Activated naive CD4-positive, alpha-beta T cell treated with anti-CD3 and anti-CD28 coated beads for 36 hours (primary cell): ENCODE results near the gene COL7A1. TPM values are rescaled to one million over a fixed set of nuclear protein-coding genes. Genes with fewer than 3 reads are reported as not detected.

Experiments
- CTCF ChIA-PET: fragments of 350-600 bp; sonication (Branson Sonifier 250); formaldehyde crosslinking; loops from one replicate; lab custom pipeline; 2021; ENCODE audit warnings: antibody characterized with exemption; lab: Charles Lee
- DNase-seq: peaks from one replicate; pipeline ENCODE4 v3.0.0-alpha.2; 2020
- H3K27ac Mint-ChIP-seq: one replicate; pipeline ENCODE4 v1.8.0; 2021; ENCODE audit warnings: mild to moderate bottlenecking, mixed read lengths
- H3K27me3 Mint-ChIP-seq: one replicate; pipeline ENCODE4 v1.8.0; 2021; ENCODE audit warnings: low read depth, mixed read lengths
- H3K36me3 Mint-ChIP-seq: one replicate; pipeline ENCODE4 v1.8.0; 2021; ENCODE audit warnings: low read depth, mixed read lengths
- H3K4me1 Mint-ChIP-seq: one replicate; pipeline ENCODE4 v1.8.0; 2021; ENCODE audit warnings: low read depth, mixed read lengths
- H3K4me3 Mint-ChIP-seq: one replicate; pipeline ENCODE4 v1.8.0; 2021; ENCODE audit warnings: mild to moderate bottlenecking, moderate library complexity, mixed read lengths
- H3K9me3 Mint-ChIP-seq: one replicate; pipeline ENCODE4 v1.8.0; 2021; ENCODE audit warnings: mixed read lengths
- intact Hi-C: fragments of 100-400 bp; cut with micrococcal nuclease; formaldehyde crosslinking; loops from one replicate; pipeline ENCODE4 v1.15.1; 2023
- total RNA-seq, 2 experiments: library from RNA; stranded (reverse); gene quantifications; one replicate each; pipeline ENCODE4 v1.2.3, GENCODE V29; 2021

Gene COL7A1
- total RNA-seq, 2 experiments from 2014 or later: 0.84 to 1.0 TPM

DNA sequence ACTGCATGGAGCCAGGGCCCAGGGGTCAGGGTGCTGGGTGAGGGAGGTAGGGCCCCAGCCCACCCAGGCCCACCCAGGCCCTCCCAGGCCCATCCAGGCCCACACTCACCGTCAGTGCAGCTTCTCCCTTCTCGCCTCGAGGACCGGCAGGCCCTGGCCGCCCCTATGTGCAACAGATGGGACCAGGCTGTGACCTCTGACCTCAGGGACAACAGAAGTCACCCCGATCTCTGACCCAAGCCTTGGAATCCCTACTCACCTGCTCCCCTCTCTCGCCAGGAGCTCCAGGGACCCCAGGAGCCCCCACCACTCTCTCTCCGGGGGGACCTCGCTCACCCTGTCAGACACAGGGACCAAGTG, 28.7 kb downstream of the COL7A1 start:
- Mint-ChIP-seq H3K27ac (no peak overlapping the region), H3K4me1 (no peaks in the 10 kb centered on the region), H3K36me3 (no peaks in the 10 kb centered on the region), H3K9me3 (no peaks in the 10 kb centered on the region), H3K27me3 (no peaks in the 10 kb centered on the region), H3K4me3 (no peak overlapping the region)
- CTCF ChIA-PET: interaction anchor here (1.4 kb wide), 1 partner anchor 8 kb away, joined by 4 read pairs; no protein-coding TSS in a partner anchor
- intact Hi-C loops: no loop called here
- no peak for DNase-seq

DNA sequence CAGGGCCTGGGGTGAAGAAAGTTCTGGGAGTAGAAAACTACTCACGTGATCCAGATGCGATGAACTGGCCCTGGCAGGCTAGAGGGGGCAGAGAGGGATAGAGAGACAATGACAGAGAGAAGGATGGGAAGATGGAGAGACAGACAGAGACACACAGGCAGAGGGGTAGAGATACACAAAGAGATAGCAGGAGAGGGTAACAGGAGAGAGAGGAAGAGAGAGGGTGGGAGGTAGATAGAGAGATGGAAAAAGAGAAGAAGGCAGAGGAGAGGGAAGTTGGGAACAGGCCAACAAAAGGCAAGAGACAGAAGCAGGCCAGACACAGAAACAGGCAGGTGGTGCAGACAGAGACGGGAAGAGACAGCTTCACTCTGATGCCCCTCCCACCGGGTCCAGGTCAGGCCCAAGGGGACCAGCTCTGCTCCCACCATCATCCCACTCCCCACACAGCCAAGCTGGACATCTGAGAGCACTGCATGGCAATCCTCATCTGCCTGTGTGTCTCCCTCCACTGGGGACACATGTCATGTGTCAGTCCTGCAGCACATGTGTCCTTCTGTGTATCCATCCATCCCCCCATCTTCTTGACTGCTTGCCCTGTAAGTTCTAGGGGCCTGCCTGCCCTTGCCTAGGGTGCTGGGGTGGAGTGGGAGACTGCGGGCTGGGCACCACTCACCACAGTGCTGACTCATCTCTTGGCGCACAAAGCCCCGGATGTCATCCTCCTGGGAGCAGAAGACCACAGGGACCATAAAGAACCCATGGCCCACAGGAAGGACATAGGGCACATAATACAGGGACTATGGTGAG, 29.3 kb downstream of the COL7A1 start:
- CTCF ChIA-PET: interaction anchor here (0.6 to 1.4 kb wide), 2 partner anchors 7 to 139 kb away, joined by 4 read pairs; no protein-coding TSS in a partner anchor
- no peak overlapping the region for H3K27ac Mint-ChIP-seq
- no peak for DNase-seq
- no peaks in the 10 kb centered on the region for H3K36me3 Mint-ChIP-seq
- H3K9me3 Mint-ChIP-seq: no peaks in the 10 kb centered on the region
- no peak overlapping the region for H3K4me3 Mint-ChIP-seq
- intact Hi-C loops: no loop called here
- H3K27me3 Mint-ChIP-seq: no peaks in the 10 kb centered on the region
- no peaks in the 10 kb centered on the region for H3K4me1 Mint-ChIP-seq

DNA sequence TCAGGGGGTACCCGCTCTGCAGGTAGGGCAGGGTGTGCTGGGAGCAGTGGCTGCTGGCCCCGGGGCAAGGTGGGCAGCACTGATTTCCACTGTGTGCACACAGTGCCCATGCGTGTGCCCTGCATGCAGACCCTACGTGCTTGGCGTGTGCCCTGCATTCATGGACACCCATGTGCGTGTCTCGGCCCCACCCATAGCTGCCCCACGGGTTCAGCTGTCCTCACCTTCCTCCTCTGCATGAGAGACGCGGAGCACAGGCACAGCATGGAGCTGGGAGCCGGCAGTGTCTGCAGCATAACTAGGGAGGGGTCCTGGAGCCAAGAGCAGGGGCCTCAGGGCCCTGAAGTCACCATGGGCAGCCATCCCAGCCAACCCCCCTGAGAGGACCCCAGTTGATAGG, 29.9 kb downstream of the COL7A1 start:
- DNase-seq: no peak
- H3K27me3 Mint-ChIP-seq: no peaks in the 10 kb centered on the region
- H3K36me3 Mint-ChIP-seq: no peaks in the 10 kb centered on the region
- intact Hi-C loops: no loop called here
- H3K4me3 Mint-ChIP-seq: no peak overlapping the region
- H3K27ac Mint-ChIP-seq: no peak overlapping the region
- H3K9me3 Mint-ChIP-seq: no peaks in the 10 kb centered on the region
- CTCF ChIA-PET: interaction anchor here (0.6 kb wide), 1 partner anchor 139 kb away, joined by 4 read pairs; no protein-coding TSS in a partner anchor
- no peaks in the 10 kb centered on the region for H3K4me1 Mint-ChIP-seq

DNA sequence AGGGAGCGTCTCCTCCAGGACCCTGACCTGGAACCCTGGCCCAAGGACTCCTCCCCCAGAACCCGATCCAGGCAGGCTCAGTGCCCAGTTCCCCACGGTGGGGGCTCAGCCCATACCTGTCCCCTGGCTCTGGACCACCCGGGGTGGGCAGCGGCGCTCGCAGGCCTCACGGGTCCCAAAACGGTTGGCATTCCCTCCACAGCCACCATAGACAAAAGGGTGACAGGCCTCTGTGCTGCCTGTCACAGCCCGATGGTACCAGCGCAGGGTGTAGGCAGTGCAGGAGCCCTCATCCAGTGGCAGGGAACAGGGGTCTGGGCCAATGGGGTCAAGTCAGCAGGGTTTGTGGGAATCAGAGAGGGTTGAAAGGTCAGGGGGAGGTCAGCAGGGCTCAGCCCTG, 30.5 kb downstream of the COL7A1 start:
- H3K4me1 Mint-ChIP-seq: no peaks in the 10 kb centered on the region
- no peaks in the 10 kb centered on the region for H3K9me3 Mint-ChIP-seq
- no peaks in the 10 kb centered on the region for H3K36me3 Mint-ChIP-seq
- no peak for DNase-seq
- H3K27me3 Mint-ChIP-seq: no peaks in the 10 kb centered on the region
- H3K4me3 Mint-ChIP-seq: no peak overlapping the region
- no peak overlapping the region for H3K27ac Mint-ChIP-seq
- intact Hi-C loops: no loop called here
- CTCF ChIA-PET: interaction anchor here (0.6 kb wide), 1 partner anchor 140 kb away, joined by 4 read pairs; no protein-coding TSS in a partner anchor

DNA sequence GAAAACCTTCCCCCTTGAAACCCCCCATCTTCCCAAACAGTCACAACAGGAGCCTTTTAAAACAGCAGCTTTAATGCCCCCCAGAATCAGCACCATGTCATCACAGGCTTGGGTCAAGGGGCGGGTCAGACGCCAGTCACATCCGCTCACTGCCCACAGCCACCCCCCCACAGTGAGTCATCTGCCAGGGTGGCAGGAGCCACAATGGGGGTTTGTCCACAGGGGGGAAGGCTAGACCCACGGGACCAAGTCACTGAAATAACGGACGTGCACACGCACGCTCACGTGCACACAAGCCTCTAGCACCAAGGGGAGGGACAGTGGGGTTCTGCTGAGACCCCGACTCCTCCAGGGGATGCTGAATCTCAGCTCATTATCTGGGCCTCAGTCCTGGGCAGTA, 31.1 kb downstream of the COL7A1 start:
- H3K27ac Mint-ChIP-seq: no peak overlapping the region
- no peaks in the 10 kb centered on the region for H3K4me1 Mint-ChIP-seq
- no peak overlapping the region for H3K4me3 Mint-ChIP-seq
- CTCF ChIA-PET: interaction anchor here (0.6 kb wide), 1 partner anchor 30 kb away, joined by 3 read pairs; no protein-coding TSS in a partner anchor
- H3K9me3 Mint-ChIP-seq: no peaks in the 10 kb centered on the region
- H3K27me3 Mint-ChIP-seq: no peaks in the 10 kb centered on the region
- DNase-seq: no peak
- intact Hi-C loops: no loop called here
- no peaks in the 10 kb centered on the region for H3K36me3 Mint-ChIP-seq

DNA sequence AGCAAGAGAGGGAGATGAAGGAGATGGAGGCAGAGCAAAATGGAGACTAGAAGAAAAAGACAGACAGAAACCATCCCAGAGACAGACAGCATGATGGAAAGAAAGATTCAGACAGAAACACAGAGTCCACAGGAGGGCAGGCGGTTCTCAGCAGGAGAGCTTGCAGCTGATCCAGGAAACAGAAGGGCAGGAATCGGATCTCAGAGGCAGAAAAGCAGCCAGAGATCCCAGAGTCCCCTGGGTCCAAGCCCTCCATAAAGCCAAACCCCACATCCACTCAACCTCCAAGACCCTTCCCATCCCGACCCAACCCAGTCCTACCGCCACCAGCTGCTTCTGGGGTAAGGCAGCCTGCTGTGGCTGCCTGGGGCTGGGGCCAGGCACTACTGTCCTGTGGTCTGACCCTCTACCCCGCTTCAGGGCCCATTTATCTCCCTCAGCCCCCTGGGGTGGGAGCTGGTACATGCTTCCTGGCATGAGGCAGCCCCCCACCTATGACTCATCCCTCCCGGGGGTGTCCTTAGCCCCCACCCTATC, 31.7 kb downstream of the COL7A1 start, which contains the start of gene UCN2:
Gene UCN2 (minus strand): TSS at position 400 of the 537 bp plus-strand sequence. CDS start 657 bp downstream, outside the sequence.
- Mint-ChIP-seq H3K27me3 (no peaks in the 10 kb centered on the region), H3K4me3 (no peak within 1 kb of the TSS), H3K9me3 (no peaks in the 10 kb centered on the region), H3K36me3 (no peaks in the 10 kb centered on the region), H3K27ac (no peak within 1 kb of the TSS), H3K4me1 (no peaks in the 10 kb centered on the region)
- intact Hi-C loops: no loop called here
- CTCF ChIA-PET: no interaction called here
- DNase-seq: no peak

DNA sequence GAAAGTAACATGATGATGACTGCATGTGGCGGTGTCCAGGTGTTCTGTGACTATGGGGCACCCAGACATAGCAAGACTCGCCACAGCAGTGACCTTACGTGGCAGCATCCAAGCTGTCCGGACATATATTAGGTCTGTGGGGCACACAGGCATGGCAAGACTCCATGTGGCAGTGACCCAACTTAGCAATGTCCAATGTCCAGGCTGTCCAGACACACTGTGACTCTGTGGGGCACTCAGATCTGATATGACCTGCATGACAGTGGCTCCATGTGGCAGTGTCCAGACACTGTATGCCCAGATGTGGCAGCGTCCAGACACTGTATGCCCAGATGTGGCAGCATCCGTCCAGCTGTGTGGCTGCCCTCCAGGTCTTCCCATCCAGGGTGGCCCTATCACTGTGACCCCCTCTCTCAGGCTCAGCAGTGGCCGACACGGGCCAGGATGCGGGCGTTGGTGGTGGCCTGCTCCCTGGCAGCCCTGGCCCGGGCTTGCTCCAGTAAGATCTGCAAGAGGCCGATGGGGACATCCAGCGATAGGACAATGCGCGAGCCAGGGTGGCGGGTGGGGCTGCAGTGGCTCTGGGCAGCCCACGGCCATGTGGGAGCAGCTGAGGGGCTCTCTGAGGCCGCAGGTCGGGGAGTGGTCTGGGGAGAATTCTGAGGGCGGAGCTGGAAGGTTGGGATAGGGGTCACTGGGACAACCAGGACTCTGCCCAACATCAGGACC, 32.6 kb downstream of the COL7A1 start:
- no peaks in the 10 kb centered on the region for H3K9me3 Mint-ChIP-seq

DNA sequence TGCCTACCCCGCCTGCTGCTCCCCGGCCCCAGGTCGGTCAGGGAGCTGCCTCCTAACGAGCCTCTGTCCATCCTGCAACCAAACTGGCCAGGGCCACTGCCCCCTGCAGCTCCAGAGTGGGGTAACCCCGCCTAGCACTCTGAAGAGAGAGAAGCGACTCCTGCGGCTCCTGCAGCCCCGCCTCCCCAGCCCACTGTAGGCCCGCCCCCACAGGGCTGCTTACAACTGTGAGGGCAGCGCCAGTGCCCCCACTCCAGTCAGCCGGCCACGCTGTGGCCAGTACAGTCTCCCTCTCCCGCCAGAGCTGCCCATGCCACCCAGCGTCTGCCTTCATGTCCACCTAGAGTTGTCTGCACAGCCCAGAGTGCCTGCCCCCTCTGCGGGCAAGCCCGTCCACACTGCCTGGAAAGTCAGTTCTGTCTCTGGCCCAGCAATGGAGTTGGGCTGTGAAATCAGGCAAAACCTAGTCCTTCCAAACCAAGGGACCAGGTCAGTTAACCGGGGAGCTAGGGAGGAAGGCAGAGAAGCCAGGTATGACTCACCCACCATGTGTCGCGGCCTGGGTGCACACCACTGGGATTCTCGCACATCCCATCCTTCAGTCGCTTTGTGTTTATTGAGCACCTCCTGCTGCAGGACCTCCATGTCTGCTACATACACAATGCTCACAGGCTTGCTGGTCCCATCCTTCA, 33.9 kb downstream of the COL7A1 start:
- Mint-ChIP-seq H3K36me3 (no peaks in the 10 kb centered on the region), H3K4me1 (peaks cover 5% of the 10 kb centered on the region), H3K9me3 (no peaks in the 10 kb centered on the region), H3K27ac (no peak overlapping the region), H3K27me3 (no peaks in the 10 kb centered on the region), H3K4me3 (no peak overlapping the region)
- CTCF ChIA-PET: interaction anchor here (0.7 to 1.6 kb wide), 2 partner anchors 125 to 736 kb away, joined by 6 to 8 read pairs; no protein-coding TSS in a partner anchor
- intact Hi-C loops: no loop called here
- no peak for DNase-seq

More for the DNA sequence above, 32.6 kb downstream of the COL7A1 start:
- peaks cover 3% of the 10 kb centered on the region for H3K4me1 Mint-ChIP-seq
- CTCF ChIA-PET: no interaction called here
- H3K27me3 Mint-ChIP-seq: no peaks in the 10 kb centered on the region
- DNase-seq: no peak
- intact Hi-C loops: no loop called here
- H3K36me3 Mint-ChIP-seq: no peaks in the 10 kb centered on the region
- H3K4me3 Mint-ChIP-seq: no peak overlapping the region
- H3K27ac Mint-ChIP-seq: no peak overlapping the region

DNA sequence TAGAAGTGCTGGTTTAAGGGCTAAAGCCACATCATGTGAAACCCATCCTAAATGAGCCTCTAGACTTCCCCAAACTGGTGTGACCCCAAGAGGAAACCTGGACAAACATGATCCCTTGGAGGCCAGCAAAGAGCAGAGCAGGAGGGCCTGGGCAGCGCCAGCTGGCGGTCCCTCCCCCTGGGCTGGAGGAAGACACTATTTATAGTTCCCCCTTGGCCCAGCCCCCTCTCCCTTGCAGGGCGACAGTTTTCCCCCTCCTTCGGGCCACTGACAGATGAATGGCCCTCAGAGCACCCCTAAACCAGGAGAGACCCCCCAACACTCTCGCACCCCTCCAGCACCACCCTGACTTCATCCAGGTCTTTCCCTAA, 34.5 kb downstream of the COL7A1 start:
- H3K4me1 Mint-ChIP-seq: peaks cover 5% of the 10 kb centered on the region
- H3K27me3 Mint-ChIP-seq: no peaks in the 10 kb centered on the region
- DNase-seq: no peak
- no peak overlapping the region for H3K4me3 Mint-ChIP-seq
- H3K9me3 Mint-ChIP-seq: no peaks in the 10 kb centered on the region
- no peaks in the 10 kb centered on the region for H3K36me3 Mint-ChIP-seq
- CTCF ChIA-PET: interaction anchor here (0.7 to 6.6 kb wide), 4 partner anchors 121 to 735 kb away, joined by 3 to 64 read pairs (median 7); no protein-coding TSS in a partner anchor
- intact Hi-C loops: no loop called here
- H3K27ac Mint-ChIP-seq: no peak overlapping the region

DNA sequence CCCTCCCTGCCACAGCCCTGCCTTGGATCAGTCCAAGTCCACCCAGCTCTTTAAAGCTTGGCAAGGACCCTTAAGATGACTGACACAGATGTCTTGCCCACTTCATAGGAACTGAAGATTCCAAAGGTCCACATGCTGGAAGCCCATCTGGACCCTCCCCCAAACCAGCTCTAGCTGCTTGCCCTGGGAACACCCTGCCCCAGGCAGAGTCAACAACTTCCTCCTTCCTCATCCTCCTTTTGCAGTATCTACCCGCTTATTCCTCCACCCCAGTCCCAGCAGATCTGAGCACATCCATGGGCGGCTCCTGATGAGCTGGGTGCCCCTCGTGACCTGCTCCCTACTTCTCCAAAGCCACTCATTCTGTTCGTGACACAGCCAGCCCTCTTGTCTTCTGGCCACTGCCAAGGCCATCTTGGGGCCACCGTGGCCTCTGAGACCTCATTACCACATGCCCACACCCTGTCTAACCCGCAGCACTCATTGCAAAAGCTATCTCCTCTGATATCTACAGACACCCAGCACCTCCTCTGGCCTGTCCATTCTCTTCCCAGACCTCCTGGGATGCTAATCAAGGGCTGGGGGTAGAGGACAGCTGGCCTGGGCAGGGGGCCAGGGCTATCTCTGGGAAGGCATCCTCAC, 36.5 kb downstream of the COL7A1 start:
- Mint-ChIP-seq H3K36me3 (no peaks in the 10 kb centered on the region), H3K27me3 (no peaks in the 10 kb centered on the region), H3K4me1 (peaks cover 11% of the 10 kb centered on the region), H3K9me3 (no peaks in the 10 kb centered on the region), H3K4me3 (no peak overlapping the region), H3K27ac (no peak overlapping the region)
- CTCF ChIA-PET: interaction anchor here (0.7 to 7.5 kb wide), 17 partner anchors 8 to 364 kb away, joined by 3 to 72 read pairs (median 4); partner anchors contain the start of genes CCDC51 and TMA7
- intact Hi-C loops: loop anchor here (1.0 to 5.0 kb wide), 4 partner anchors 77 to 471 kb away; partner anchors contain the start of genes NCKIPSD, SLC26A6 and WDR6
- no peak for DNase-seq
